GM19043 (cell line): Measurements from ENCODE around the gene DPYSL5.
"Not testable (repeated sequence)": the region's sequence is repeated elsewhere in the genome, so short reads cannot be mapped to it uniquely, and the experiment has no call there.

Source experiments
- ATAC-seq: cut with Tn5 transposase; IDR thresholded peaks from one replicate; pipeline ENCODE4 v1.9.1; 2021; ENCODE audit warnings: low read depth; ENCODE audit not compliant: unreplicated experiment

DPYSL5 gene

GRCh38 chr2:26922405-26923188, 74.7 kb downstream of the DPYSL5 start:
- ATAC-seq = no peak

GRCh38 chr2:26923189-26923466, 75.2 kb downstream of the DPYSL5 start:
- ATAC-seq = not testable (repeated sequence)

- no peak for ATAC-seq
Measured at GRCh38 chr2:26924731-26925099, 76.8 kb downstream of the DPYSL5 start.

GRCh38 chr2:26925100-26925791, 77.3 kb downstream of the DPYSL5 start:
- no peak for ATAC-seq

GRCh38 chr2:26927221-26927620, 79.3 kb downstream of the DPYSL5 start:
- no peak for ATAC-seq

- ATAC-seq = no peak
Measured at GRCh38 chr2:26932974-26933373, 85.0 kb downstream of the DPYSL5 start.

GRCh38 chr2:26933431-26934334, 85.8 kb downstream of the DPYSL5 start:
- ATAC-seq = no peak

GRCh38 chr2:26934335-26934724, 86.4 kb downstream of the DPYSL5 start:
- ATAC-seq = no peak

- ATAC-seq = no peak
Measured at GRCh38 chr2:26934985-26935384, 87.1 kb downstream of the DPYSL5 start.

GRCh38 chr2:26936855-26937254, 88.9 kb downstream of the DPYSL5 start:
- ATAC-seq = no peak

- ATAC-seq = no peak
Measured at GRCh38 chr2:26938399-26939118, 90.6 kb downstream of the DPYSL5 start.

- ATAC-seq = no peak
Measured at GRCh38 chr2:26940001-26940400, 92.1 kb downstream of the DPYSL5 start.

GRCh38 chr2:26941486-26941885, 93.6 kb downstream of the DPYSL5 start:
- ATAC-seq = no peak

- ATAC-seq = no peak
Measured at GRCh38 chr2:26942543-26943295, 94.8 kb downstream of the DPYSL5 start.

GRCh38 chr2:26945991-26946750, 98.2 kb downstream of the DPYSL5 start:
- no peak for ATAC-seq

- no peak for ATAC-seq
Measured at GRCh38 chr2:26946841-26947784, 99.2 kb downstream of the DPYSL5 start.

GRCh38 chr2:26948800-26949199, 100.9 kb downstream of the DPYSL5 start:
- ATAC-seq = no peak

- no peak for ATAC-seq
Measured at GRCh38 chr2:26950246-26950645, 102.3 kb downstream of the DPYSL5 start.
